ENCODE data around the gene PTBP3. TPM values are rescaled to one million over a fixed set of nuclear protein-coding genes. Genes with fewer than 3 reads are reported as not detected.
"Not testable (repeated sequence)": the region's sequence is repeated elsewhere in the genome, so short reads cannot be mapped to it uniquely, and the experiment has no call there.

PTBP3 gene
- total RNA-seq, 1 donor from 2014 or later = 40.2 TPM

DNA sequence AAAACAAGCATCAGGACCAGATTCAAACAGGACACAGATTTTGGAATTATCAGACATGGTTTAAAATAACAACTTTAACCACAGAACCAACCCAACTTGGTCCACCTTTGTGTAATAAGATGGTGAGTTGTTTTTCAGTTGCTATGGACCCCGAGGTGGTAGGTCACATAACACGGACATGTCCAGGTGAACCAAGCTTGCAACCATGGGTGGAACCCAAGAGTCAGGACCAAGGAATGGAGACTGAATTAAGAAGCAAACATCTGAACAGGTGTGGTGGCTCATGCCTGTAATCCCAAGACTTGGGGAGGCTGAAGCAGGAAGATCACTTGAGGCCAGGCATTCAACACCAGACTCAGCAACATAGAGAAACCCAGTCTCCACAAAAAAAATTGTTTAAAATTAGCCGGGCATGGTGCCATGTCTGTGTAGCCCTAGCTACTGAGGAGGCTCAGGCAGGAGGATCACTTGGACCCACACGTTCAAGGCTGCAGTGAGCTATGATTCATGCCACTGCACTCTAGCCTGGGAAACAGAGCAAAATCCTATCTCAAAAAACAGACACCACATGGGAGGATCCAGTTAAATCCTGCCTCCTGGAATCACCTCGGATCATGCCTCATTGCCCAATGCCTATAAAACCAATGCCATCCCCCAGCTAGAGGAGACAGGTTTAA, 10.6 kb downstream of the PTBP3 start:
- DNase-seq = no peak

- DNase-seq = no peak
Observed at GRCh38 chr9:112316258-112316943, 17.0 kb downstream of the PTBP3 start.

DNA sequence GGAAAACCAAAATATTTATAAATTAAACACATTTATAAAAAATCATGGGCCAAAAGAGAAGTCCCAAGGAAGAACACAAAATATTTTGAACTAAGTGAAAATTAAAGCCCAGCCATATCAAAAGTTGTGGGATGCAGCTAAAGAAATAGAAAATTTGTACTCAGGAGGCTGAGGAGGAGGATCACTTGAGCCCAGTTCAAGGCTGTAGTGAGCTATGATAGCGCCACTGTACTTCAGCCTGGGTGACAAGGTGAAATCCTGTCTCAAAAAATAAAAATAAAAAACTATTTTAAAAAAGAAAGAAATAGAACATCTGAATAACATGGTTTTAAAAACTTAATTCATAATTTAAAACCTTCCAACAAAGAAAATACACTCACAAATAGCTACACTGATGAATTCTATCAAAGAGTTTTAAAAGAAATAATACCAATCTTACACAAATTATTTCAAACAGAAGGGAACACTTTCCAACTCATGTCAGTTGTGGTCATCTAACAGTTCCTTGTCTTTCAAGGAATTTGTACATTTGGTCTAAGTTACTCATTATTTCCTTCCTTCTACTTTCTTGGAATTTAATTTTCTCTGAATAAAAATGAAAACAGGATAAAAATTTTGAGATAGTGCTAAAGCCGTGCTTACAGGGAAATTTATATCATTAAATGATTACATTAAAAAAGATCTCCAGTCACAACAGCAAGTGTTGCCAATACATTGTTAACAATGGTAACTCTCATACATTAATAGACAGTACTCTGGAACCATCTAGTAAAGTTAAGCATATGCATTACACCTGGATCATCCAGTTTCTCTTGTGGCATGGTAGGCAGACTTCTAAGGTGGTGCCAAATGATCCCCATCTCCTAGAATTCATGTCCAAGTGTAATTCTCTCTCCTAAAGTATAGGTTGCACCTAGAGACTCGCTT, 17.8 kb downstream of the PTBP3 start:
- peak; percentile 27 for DNase-seq

GRCh38 chr9:112312139-112312538, 21.3 kb downstream of the PTBP3 start:
- no peak for DNase-seq

DNA sequence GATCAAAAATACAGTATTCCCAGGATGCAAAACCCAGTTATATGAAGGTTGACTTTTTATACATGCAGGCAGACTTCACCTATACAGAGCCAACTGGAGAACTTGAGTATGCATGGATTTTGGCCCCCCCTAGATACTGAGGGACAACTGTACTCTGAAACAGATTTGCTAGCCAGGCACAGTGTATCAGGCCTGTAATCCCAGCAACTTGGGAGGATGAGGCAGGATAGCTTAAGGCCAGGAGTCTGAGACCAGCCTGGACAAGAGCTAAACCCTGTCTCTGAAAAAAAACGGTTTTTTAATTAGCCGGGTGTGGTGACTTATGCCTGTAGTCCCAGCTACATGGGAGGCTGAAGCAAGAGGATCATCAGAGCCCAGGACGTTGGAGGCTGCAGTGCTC, 21.9 kb downstream of the PTBP3 start:
- no peak for DNase-seq

GRCh38 chr9:112310826-112311225, 22.6 kb downstream of the PTBP3 start:
- no peak for DNase-seq

GRCh38 chr9:112308588-112308987, 24.8 kb downstream of the PTBP3 start:
- no peak for DNase-seq

DNA sequence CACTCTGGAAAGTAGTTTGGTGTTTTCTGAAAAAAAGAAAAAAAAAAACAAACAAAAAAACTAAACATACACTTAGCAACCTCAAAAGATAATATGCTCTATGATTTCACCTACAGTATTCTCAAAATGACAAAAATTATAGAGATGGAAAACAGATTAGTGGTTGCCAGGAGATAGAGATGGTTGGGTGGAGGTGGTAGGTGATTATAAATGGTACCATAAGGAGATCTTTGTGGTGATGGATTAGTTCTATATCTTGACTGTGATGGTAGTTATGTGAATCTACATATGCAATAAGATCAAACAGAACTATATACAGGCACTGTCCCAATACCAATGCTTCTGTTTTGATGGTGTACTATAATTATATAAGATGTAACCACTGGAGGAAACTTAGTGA, 32.0 kb downstream of the PTBP3 start:
- no peak for DNase-seq

DNA sequence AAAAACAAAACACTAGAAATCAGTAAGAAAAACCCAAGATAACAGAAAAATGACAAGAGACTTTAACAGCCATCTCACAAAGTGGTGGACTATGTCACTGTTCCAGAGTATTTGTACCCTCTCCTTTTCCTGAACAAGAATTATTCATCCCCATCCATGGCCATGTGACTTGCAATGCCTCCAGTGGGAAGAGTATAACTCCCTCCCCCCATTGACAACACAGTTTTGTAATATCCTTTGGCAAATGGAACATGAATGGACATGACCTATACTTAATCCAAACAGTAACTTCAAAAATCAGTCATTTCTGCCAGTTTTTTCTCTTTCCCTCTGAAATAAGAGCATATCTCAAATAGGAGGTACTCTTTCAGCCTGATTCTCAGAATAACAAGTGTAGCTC, 33.9 kb downstream of the PTBP3 start:
- DNase-seq = peak; percentile 49

GRCh38 chr9:112296929-112297328, 36.5 kb downstream of the PTBP3 start:
- no peak for DNase-seq

GRCh38 chr9:112295174-112295573, 38.2 kb downstream of the PTBP3 start:
- no peak for DNase-seq

GRCh38 chr9:112288029-112288428, 45.4 kb downstream of the PTBP3 start:
- DNase-seq = no peak

GRCh38 chr9:112286926-112287325, 46.5 kb downstream of the PTBP3 start:
- no peak for DNase-seq

DNA sequence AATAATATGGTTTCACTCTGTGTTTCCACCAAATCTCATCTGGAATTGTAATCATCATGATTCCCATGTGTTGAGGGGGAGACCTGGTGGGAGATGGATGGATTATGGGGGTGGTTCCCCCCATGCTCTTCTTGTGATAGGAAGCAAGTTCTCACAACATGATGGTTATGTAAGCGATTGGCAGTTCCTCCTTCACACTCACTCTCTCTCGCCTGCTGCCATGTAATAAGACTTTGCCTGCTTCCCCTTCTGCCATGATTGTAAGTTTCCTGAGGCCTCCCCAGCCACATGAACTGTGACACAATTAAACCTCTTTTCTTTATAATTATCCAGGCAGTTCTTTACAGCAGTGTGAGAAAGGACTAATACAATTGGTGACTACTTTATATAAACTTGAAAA, 48.4 kb downstream of the PTBP3 start:
- no peak for DNase-seq

DNA sequence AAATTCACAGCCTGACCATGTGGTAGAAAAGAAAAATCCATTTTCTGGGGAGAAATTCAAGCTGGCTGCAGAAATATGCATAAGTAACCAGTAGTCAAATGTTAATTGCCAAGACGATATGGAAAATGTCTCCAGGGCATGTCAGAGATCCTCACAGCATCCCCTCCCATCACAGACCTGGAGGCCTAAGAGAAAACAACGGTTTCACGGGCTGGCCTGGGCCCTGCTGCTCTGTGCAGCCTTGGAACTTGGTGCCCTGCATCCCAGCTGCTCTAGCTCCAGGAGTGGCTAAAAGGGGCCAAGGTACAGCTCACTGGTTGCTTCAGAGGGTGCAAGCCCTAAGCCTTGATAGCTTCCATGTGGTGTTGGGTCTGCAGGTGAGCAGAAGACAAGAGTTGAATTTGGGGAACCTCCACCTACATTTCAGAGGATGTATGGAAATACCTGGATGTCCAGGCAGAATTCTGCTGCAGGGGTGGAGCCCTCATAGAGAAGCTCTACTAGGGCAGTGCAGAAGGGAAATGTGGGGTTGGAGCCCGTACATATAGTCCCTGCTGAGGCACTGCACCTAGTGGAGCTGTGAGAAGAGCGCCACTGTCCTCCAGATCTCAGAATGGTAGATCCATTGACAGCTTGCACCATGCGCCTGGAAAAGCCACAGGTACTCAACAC, 49.7 kb downstream of the PTBP3 start:
- no peak for DNase-seq

DNA sequence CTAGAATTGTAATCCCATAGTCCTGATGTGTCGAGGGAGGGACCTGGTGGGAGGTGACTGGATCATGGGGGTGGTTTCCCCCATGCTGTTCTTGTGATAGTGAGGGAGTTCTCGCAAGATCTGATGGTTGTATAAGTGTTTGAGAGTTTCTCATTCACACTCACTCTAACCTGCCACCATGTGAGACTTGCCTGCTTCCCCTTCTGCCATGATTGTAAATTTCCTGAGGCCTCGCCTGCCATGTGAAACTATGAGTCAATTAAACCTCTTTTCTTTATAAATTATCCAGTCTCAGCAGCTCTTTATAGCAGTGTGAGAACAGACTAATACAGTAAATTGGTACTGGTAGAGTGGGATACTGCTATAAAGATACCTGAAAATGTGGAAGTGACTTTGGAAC, 50.6 kb downstream of the PTBP3 start:
- DNase-seq = not testable (repeated sequence)

DNA sequence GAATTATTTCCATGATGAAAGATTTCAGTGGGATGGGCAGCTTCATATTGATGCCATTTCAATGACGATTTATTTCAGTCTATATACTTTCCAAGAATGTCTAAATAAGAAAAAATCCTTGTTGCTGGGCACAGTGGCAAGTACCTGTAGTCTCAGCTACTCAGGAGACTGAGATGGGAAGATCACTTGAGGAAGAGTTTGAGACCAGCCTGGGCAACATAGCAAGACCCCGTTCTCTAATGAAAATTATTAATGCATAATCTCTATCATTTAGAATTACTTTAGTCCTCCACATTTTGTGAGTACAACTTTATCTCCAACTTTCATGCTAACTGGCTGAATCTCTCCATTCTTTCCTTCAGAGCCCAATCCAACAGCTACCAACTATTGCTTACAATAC, 52.5 kb downstream of the PTBP3 start:
- DNase-seq = no peak

- no peak for DNase-seq
Observed at GRCh38 chr9:112279501-112279900, 53.9 kb downstream of the PTBP3 start.

DNA sequence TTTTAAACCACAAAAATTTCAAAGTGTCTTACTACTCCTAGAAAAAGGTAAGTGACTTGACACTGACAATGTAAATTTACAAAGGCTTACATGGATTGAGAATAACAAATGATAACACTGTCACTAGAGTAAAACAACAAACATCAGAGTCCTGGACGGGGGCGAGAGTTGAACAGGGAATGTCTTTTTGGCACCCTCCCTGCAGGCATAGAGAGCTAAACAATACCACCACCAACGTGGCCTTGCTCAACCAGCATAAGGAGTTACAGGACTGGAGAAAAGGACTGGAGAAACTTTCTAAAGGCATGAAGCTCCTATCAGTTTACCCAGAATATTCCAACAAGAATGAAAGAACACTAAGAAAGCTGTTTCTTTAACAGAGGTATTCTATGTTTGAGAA, 55.3 kb downstream of the PTBP3 start:
- no peak for DNase-seq

DNA sequence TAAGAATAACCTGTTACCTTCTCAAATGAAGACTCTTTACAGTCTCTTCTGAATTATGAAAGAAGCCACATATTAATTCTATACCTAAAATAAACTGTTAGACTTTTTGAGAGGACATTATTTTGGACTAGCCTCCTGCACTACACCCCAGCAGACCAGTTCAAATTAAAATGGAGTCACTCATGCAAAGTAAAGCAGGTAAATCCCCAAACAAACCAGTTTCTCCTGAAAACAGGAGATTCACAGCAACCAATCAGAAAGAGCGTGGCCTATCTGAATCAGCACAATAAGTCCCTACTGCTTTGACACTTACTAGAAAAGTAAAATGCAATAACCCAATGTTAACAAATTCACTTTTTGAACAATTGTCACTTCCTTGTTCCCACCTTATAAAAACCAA, 58.8 kb downstream of the PTBP3 start:
- DNase-seq = no peak

DNA sequence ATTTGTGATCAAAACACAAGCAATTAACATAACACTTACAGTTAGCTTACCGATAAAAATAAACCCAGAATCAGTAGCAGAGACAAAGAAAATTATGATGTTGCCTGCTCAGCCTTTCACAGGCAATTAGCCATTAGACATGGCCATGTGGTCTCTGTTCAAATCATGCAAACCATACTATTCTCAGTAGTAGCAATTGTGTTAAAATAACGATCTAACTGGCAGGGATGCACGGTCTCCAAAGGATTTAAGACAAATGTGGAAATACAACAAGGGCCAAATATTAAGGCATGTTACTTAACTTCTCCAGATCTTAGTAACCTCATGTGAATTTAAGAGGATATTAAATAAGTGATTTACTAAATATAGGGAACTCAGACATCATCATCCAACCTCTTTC, 59.5 kb downstream of the PTBP3 start:
- DNase-seq = no peak

DNA sequence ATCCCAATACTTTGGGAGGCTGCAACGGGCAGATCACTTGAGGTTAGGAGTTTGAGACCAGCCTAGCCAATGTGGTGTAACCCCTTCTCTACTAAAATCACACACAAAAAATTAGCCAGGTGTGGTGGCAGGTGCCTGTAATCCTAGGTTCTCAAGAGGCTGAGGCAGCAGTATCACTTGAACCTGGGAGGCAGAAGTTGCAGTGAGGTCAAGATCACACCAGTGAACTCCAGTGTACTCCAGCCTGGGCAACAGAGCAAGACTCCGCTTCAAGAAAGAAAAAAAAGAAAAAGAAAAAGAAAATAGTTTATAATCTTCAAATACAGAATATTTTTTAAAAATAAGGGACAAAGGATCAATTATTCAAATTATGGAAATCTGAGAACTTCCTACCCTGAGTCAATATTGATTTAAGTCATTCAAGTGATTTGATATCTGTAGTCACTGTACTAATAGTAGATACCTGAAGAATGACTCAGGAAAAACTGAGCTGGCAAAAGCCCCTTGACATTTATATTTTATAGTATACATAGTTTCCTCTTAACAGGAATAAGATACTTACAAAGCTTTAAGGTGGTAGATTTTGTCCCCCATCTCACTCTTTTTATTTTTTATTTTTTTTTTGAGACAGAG, 61.8 kb downstream of the PTBP3 start:
- no peak for DNase-seq

Measured in dermis blood vessel endothelial cell (primary cell).